ENCODE measurements around the gene RBM10. TPM values are rescaled to one million over a fixed set of nuclear protein-coding genes. Genes with fewer than 3 reads are reported as not detected.

The RBM10 gene
- total and polyA plus RNA-seq, 2 of the 13 experiments (the other 11 are each of a cell fraction or from before 2014, with no cell fraction given): 15.9 to 43.1 TPM

GRCh38 chrX:47174846-47175587 lies 30.0 kb downstream of the RBM10 start (continued):
- TF ChIP-seq HES4 (CRISPR knock-in tag; IDR thresholded peaks at IDR 0.05; ENCODE audit: borderline replicate concordance) (no peak), ZFYVE20 (CRISPR knock-in tag; IDR thresholded peaks at IDR 0.05; ENCODE audit: borderline replicate concordance, low read depth) (no peak), ZNF44 (CRISPR knock-in tag; IDR thresholded peaks at IDR 0.05) (no peak), ZNF17 (CRISPR knock-in tag; IDR thresholded peaks at IDR 0.05) (no peak), ZFP90 (CRISPR knock-in tag; IDR thresholded peaks at IDR 0.05; ENCODE audit: borderline replicate concordance) (no peak), PHF8 (CRISPR knock-in tag; IDR thresholded peaks at IDR 0.05) (no peak), ZHX1 (CRISPR knock-in tag; IDR thresholded peaks at IDR 0.05; ENCODE audit: low read depth) (no peak)

DNA sequence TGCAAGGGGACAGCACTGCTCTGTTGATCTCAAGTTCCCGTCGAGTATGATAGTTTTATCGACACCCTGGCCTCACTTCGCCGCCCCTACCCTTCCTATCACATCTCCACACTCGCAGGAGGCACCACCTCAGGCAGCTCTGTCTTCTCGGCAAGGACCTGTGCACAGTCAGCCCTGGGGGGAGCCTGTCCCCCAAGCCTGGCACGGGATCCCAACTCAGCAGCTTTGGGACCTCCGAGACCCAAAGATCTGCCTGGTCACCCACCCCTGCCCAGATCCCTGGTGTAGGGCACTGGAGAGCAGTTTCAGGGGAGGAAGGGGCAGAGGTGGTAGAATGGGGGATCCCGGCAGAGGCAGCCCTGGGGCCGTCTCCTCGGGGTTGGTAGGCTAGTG lies 30.6 kb downstream of the RBM10 start:
- 93% methylated on average over 6 of the region's 12 CpGs for WGBS (ENCODE audit: low lambda C conversion rate)
- Histone ChIP-seq H3K36me3 (replicated peaks in 1 of 2; ENCODE audit: control insufficient read depth in 1 of 2, insufficient read depth in 2 of 2, low read length in 2 of 2) (peaks cover 18 to 30% of the 10 kb centered on the region in 2 experiments), H3K4me2 (ENCODE audit: low read depth, low read length) (no peak overlapping the region), H4K20me1 (ENCODE audit: insufficient read depth, low read length) (no peaks in the 10 kb centered on the region), H3K4me1 (ENCODE audit: insufficient read depth, low read length) (no peaks in the 10 kb centered on the region), H3K27ac (ENCODE audit: extremely low read length, insufficient read depth, low read length) (no peak overlapping the region), H3K9ac (ENCODE audit: insufficient read depth, low read depth, low read length) (no peak overlapping the region), H3K9me3 (ENCODE audit: low read length) (no peaks in the 10 kb centered on the region), H2AFZ (ENCODE audit: low read length) (no peak overlapping the region), H3K79me2 (ENCODE audit: insufficient read depth, low read length) (no peaks in the 10 kb centered on the region), H3K27me3 (ENCODE audit: control insufficient read depth in 1 of 2, insufficient read depth in 2 of 2, low read length in 2 of 2) (no peaks in the 10 kb centered on the region), H3K4me3 (replicated peaks in 1 of 3; ENCODE audit: insufficient read depth in 1 of 3, low read depth in 2 of 3, low read length in 3 of 3) (no peak overlapping the region)
- no TSS peak for BruUV-seq (replicated peaks)
- POLR2A ChIA-PET: no interaction called here
- TF ChIP-seq ZNF7 (CRISPR knock-in tag; IDR thresholded peaks at IDR 0.05): no peak
- TF ChIP-seq SMAD3 (CRISPR knock-in tag; IDR thresholded peaks at IDR 0.05): no peak
- no peak for TF ChIP-seq ZKSCAN8 (CRISPR knock-in tag; IDR thresholded peaks at IDR 0.05; ENCODE audit: borderline replicate concordance)
- TF ChIP-seq KDM4B (CRISPR knock-in tag; IDR thresholded peaks at IDR 0.05): no peak
- TF ChIP-seq ZMYM4 (CRISPR knock-in tag; IDR thresholded peaks at IDR 0.05): no peak
- TF ChIP-seq SMARCE1 (IDR thresholded peaks at IDR 0.05; ENCODE audit: borderline replicate concordance): no peak
- in situ Hi-C loops (cut with HindIII; ENCODE audit: extremely low pct_ligation_motif_present, low pct_unique_long_range_greater_than_20kb): no loop called here
- FAIRE-seq (no peak), ATAC-seq (no peak), DNase-seq (ENCODE audit: low spot score) (no peak)
- CTCF ChIA-PET (ENCODE audit: low intra/inter-chr PET ratio, low total read pairs): no interaction called here
- intact Hi-C loops (cut with micrococcal nuclease; ENCODE audit: unreplicated experiment): no loop called here

Data from HepG2 (cell line).